SJSA1 (cell line): Measurements from ENCODE around the gene LIMK1. TPM values are rescaled to one million over a fixed set of nuclear protein-coding genes. Genes with fewer than 3 reads are reported as not detected.
"Not testable (repeated sequence)": the region's sequence is repeated elsewhere in the genome, so short reads cannot be mapped to it uniquely, and the experiment has no call there.

ENCODE experiments used
- DNase-seq, 2 experiments: peaks; one replicate each; pipeline ENCODE4 v3.0.0-alpha.2; 2015 to 2020; ENCODE audit warnings: low spot score in 2 of 2, low read depth in 1 of 2
- H3K27ac ChIP-seq: fragments of 250-450 bp; sonication (Bioruptor Pico); 2 replicates; pipeline ENCODE4 v1.5.1; 2020; ENCODE audit warnings: mild to moderate bottlenecking, moderate library complexity
- H3K27me3 ChIP-seq: fragments of 250-450 bp; sonication (Bioruptor Pico); replicated peaks from 2 replicates; pipeline ENCODE4 v1.5.1; 2020; ENCODE audit warnings: mild to moderate bottlenecking, moderate library complexity
- H3K36me3 ChIP-seq: fragments of 250-450 bp; sonication (Bioruptor Pico); 2 replicates; pipeline ENCODE4 v1.5.1; 2020; ENCODE audit warnings: mild to moderate bottlenecking
- H3K4me1 ChIP-seq: fragments of 250-450 bp; sonication (Bioruptor Pico); replicated peaks from 2 replicates; pipeline ENCODE4 v1.6.1; 2021; ENCODE audit warnings: mild to moderate bottlenecking
- H3K4me3 ChIP-seq: fragments of 250-450 bp; sonication (Bioruptor Pico); 2 replicates; pipeline ENCODE4 v1.5.1; 2020; ENCODE audit warnings: mild to moderate bottlenecking
- H3K9me3 ChIP-seq: fragments of 250-450 bp; sonication (Bioruptor Pico); replicated peaks from 2 replicates; pipeline ENCODE4 v1.5.1; 2020; ENCODE audit warnings: mild to moderate bottlenecking
- total RNA-seq: library from RNA; depleted of rRNA; stranded (reverse); fragments of >200 nt; shearing (Covaris generic); gene quantifications from 2 replicates; pipeline ENCODE4 v1.2.3, GENCODE V29; 2014

Gene LIMK1
- total RNA-seq, 1 experiment from 2014 or later, result 38.1 TPM

DNA sequence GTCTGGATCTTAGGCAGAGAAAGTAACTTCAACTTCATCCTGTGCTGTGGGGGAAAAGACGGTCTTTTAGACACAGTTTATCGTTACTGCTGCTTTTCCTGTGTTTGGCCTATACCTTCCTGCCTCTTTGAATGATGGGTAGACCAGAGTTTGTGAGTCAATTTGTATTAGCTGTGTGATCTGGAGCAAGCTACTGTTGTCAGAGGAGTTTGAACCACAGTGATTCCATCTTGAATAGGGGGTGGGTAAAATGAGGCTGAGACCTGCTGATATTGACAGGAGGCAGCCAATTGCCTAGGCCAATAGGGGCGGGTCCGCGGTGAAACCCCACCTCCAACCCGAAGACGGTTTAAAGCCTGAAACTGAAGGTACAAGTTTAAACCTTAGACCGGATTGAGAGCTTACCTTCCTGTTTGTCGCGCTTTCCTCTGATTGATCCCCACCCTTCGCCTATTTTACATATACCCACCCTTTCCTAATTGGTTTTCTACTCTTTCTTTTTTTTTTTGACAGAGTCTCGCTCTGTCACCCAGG, 54.8 kb downstream of the LIMK1 start:
- H3K27ac ChIP-seq, result no peak overlapping the region
- peaks cover 7% of the 10 kb centered on the region for H3K4me1 ChIP-seq
- H3K9me3 ChIP-seq, result no peaks in the 10 kb centered on the region
- DNase-seq, result no peak
- no peaks in the 10 kb centered on the region for H3K36me3 ChIP-seq
- no peaks in the 10 kb centered on the region for H3K27me3 ChIP-seq
- no peak overlapping the region for H3K4me3 ChIP-seq

DNA sequence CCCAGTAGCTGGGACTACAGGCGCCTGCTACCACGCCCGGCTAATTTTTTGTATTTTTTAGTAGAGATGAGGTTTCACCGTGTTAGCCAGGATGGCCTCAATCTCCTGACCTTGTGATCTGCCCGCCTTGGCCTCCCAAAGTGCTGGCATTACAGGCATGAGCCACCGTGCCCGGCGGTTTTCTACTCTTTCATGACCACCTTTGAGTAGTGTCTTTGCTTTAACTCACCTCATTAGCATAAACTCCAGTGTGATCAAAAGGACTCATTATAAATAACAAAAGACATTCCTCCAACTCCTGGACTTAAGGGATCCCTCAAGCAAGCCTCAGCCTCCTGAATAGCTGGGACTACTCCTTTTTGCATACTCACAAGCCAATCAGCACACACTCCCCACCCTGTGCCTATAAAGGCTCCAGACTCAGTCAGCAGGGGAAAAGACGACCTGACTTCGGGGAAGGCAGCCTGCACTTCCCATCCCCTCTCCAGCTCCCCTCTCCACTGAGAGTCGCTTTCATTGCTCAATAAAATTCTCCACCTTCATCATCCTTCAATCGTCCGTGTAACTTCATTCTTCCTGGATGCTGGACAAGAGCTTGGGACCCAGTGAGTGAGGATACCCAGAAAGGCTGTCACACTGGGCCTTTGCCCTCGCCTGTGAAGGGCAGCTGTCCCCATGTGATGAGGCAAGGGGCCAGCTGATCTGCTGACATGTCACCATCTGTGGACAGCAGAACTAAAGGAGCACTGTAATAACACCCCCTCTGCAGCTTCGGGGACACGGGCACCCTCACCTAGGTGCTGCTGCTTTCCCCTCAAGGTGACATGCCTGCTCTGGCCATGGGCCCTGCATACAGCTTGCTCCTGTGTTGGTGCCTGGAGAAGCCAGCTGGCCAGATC, 55.6 kb downstream of the LIMK1 start:
- H3K4me1 ChIP-seq, result peaks cover 4% of the 10 kb centered on the region
- no peak for DNase-seq
- no peaks in the 10 kb centered on the region for H3K9me3 ChIP-seq
- H3K27me3 ChIP-seq, result no peaks in the 10 kb centered on the region
- no peak overlapping the region for H3K4me3 ChIP-seq
- no peak overlapping the region for H3K27ac ChIP-seq
- H3K36me3 ChIP-seq, result no peaks in the 10 kb centered on the region

DNA sequence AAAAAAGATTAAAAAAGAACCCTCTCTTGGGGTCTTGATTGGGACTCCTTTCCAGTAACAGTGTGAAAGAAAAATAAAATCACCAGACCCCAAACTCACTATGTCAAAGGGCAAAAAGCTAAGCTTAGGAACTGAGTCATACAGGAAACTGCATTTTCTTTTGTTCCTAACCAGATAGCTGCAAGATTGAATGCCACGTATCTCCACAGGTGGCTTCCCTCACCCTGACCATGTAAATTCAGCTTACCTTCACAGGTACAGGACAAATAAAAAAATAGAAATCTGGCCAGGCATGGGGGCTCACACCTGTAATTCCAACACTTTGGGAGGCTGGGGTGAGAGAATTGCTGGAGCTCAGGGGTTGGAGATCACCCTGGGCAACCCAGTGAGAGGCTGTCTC, 58.1 kb downstream of the LIMK1 start:
- Histone ChIP-seq H3K4me1 (peaks cover 4% of the 10 kb centered on the region), H3K9me3 (no peaks in the 10 kb centered on the region), H3K4me3 (no peak overlapping the region), H3K27ac (no peak overlapping the region), H3K27me3 (no peaks in the 10 kb centered on the region), H3K36me3 (no peaks in the 10 kb centered on the region)
- DNase-seq, result no peak

DNA sequence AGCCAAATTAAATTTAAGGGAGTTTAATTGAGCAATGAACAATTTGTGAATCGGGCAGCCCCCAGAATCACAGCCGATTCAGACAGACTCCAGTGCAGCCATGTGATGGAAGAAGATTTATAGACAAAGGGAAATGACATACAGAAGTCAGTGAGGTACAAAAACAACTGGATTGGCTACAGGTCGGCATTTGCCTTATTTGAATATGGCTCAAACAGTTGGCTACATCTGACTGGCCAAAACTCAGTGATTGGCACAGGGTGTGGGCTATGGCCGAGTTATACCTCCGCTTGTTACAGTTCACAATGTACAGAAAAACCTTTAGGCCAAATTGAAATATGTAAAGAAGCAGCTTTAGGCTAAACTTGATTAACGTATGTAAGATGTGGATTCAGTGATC, 59.8 kb downstream of the LIMK1 start:
- no peak for DNase-seq
- Histone ChIP-seq H3K4me1 (peaks cover 4% of the 10 kb centered on the region), H3K36me3 (no peaks in the 10 kb centered on the region), H3K27me3 (no peaks in the 10 kb centered on the region), H3K9me3 (no peaks in the 10 kb centered on the region), H3K4me3 (no peak overlapping the region), H3K27ac (no peak overlapping the region)

DNA sequence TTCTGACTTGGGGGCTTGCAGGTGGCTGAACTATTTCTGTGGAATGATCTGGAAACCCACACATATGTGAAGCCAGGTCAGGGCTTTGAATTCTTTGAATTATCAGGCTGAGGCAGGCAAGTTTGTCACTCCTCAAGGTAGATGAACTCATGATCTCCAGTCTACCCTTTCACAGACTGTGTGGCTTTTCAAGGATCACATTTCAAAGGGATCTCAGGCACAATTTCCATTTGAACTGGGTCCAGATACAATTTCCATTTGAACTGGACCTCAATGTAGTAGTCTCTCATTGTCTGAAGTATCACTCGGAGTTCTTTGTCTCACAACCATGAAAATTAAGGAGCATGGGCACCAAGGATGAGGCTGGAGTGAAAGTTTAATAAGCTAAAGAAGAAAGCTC, 64.9 kb downstream of the LIMK1 start:
- H3K4me1 ChIP-seq, result no peaks in the 10 kb centered on the region
- H3K36me3 ChIP-seq, result no peaks in the 10 kb centered on the region
- DNase-seq, result no peak
- H3K27ac ChIP-seq, result no peak overlapping the region
- H3K27me3 ChIP-seq, result no peaks in the 10 kb centered on the region
- H3K9me3 ChIP-seq, result no peaks in the 10 kb centered on the region
- no peak overlapping the region for H3K4me3 ChIP-seq

DNA sequence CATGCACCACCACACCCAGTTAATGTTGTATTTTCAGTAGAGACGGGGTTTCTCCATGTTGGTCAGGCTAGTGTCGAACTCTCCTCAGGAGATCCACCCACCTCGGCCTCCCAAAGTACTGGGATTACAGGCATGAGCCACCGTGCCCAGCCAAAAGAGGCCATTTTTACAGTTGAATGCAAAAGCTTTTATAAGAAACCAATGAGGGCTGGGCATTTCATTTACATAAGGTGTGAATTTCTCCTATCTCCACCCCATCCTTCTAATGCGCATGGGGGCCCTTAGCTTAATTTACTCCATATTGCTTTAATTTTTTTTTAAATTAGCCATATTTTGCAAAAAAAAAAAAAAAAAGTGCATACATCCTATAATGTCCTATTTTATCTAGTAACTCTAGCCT, 65.5 kb downstream of the LIMK1 start:
- Histone ChIP-seq H3K4me3 (no peak overlapping the region), H3K27me3 (no peaks in the 10 kb centered on the region), H3K36me3 (no peaks in the 10 kb centered on the region), H3K27ac (no peak overlapping the region), H3K9me3 (no peaks in the 10 kb centered on the region), H3K4me1 (no peaks in the 10 kb centered on the region)
- DNase-seq, result no peak

DNA sequence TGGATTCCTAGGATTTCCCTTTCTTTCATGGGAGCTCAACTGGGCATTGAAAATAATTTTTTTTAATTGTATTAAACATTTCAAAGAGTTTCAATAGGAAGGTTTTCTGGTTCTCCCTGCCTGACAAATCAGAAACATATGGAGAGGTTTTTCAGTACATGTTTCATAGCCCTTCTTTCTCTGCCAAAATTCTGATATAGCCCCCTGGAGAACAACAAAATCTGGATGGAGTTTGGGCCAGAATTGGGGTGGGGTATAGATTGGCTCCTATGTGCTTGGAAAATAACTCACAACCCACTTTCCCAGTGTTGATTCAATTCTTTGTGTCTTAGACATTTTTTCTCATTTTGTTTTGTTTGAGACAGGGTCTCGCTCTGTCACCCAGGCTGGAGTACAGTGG, 66.0 kb downstream of the LIMK1 start:
- DNase-seq, result no peak
- no peak overlapping the region for H3K4me3 ChIP-seq
- no peaks in the 10 kb centered on the region for H3K9me3 ChIP-seq
- H3K36me3 ChIP-seq, result no peaks in the 10 kb centered on the region
- no peaks in the 10 kb centered on the region for H3K27me3 ChIP-seq
- no peaks in the 10 kb centered on the region for H3K4me1 ChIP-seq
- no peak overlapping the region for H3K27ac ChIP-seq

DNA sequence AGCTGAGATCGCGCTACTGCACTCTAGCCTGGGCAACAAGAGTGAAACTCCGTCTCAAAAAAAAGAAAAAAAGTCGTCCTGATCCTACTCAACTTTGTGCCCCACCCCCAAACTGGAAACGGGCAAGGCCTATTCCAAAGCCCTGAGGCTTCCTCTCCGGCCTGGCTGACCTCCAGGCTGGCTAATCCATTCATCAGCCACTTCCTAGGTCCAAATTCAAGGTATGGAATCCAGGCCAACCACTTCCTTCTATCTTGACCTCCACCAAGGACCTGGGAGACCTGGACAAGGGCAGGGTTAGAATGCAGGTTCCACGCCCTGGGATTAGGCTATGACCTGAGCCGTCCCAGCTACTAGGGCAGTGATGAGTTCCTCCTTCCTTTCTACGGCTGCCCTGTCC, 70.1 kb downstream of the LIMK1 start:
- no peak for DNase-seq
- no peak overlapping the region for H3K4me3 ChIP-seq
- H3K27me3 ChIP-seq, result no peaks in the 10 kb centered on the region
- H3K9me3 ChIP-seq, result no peaks in the 10 kb centered on the region
- H3K36me3 ChIP-seq, result no peaks in the 10 kb centered on the region
- no peaks in the 10 kb centered on the region for H3K4me1 ChIP-seq
- H3K27ac ChIP-seq, result no peak overlapping the region

DNA sequence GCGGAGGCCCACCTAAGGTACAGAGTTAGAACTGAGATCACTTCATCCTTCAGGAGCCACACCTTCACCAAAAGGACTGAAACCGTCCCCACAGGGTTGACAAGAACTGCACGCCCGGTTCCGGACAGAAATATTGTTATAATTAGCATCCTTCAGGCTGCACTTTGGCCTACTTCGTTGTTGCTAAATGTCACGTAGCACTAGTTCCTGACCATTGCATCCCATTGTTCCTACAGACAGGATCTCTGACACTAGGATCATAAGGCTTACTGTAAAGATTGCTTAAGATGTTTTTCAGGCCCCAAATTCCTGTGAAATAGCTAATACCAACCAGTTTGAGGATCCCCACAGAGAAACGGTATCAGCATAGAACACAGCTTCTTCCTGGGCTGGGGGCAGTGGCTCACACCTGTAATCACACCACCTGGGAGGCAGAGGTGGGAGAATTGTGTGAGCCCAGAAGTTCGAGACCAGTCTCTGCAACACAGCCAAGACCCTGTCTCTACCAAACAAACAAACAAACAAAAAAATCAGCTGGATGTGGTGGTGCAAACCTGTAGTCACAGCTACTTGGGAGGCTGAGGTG, 72.3 kb downstream of the LIMK1 start:
- Histone ChIP-seq H3K4me1 (no peaks in the 10 kb centered on the region), H3K4me3 (no peak overlapping the region), H3K27me3 (no peaks in the 10 kb centered on the region), H3K36me3 (no peaks in the 10 kb centered on the region), H3K27ac (no peak overlapping the region), H3K9me3 (no peaks in the 10 kb centered on the region)
- DNase-seq, result no peak

DNA sequence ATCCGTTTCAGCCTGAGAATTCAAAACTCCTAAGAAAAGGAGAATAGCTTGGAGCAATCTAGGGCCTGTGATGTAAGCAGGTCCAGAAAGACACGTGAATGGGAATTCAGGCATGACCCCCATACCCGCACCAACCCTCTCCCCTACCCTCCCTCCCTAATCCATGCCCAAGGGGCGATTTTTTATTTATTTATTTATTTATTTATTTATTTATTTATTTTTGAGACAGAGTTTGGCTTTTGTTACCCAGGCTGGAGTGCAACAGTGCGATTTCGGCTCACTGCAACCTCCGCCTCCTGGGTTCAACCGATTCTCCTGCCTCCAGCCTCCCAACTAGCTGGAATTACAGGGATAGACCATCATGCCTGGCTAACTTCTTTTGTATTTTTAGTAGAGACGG, 74.0 kb downstream of the LIMK1 start:
- Histone ChIP-seq H3K36me3 (no peaks in the 10 kb centered on the region), H3K4me3 (no peak overlapping the region), H3K4me1 (no peaks in the 10 kb centered on the region), H3K9me3 (no peaks in the 10 kb centered on the region), H3K27ac (no peak overlapping the region), H3K27me3 (no peaks in the 10 kb centered on the region)
- no peak for DNase-seq

DNA sequence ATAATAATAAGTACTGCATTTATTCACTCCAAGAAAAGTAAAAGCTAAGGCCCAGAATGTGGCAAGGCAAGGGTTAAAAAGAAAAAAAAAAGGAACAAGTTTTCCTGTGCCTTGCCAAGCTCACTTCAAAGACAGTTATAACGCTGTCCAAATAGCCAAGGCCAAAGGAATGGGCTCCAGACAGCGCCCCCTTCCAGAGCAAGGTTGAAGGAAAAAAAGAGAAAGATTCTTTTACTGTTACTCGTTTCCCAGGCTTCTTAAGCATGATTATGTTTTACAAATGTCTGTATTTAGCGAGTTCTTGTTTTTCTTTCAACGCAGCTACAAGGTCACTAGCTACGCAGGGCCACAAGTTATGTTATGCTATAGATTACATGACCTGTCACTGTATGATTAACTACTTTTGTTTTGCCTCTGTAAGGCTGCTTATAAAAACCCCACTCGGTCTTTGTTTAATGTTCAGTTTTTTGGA, 81.4 kb downstream of the LIMK1 start:
- no peak overlapping the region for H3K4me3 ChIP-seq
- H3K27ac ChIP-seq, result no peak overlapping the region
- peaks cover 10% of the 10 kb centered on the region for H3K4me1 ChIP-seq
- no peaks in the 10 kb centered on the region for H3K9me3 ChIP-seq
- no peaks in the 10 kb centered on the region for H3K36me3 ChIP-seq
- no peaks in the 10 kb centered on the region for H3K27me3 ChIP-seq
- DNase-seq, result no peak

DNA sequence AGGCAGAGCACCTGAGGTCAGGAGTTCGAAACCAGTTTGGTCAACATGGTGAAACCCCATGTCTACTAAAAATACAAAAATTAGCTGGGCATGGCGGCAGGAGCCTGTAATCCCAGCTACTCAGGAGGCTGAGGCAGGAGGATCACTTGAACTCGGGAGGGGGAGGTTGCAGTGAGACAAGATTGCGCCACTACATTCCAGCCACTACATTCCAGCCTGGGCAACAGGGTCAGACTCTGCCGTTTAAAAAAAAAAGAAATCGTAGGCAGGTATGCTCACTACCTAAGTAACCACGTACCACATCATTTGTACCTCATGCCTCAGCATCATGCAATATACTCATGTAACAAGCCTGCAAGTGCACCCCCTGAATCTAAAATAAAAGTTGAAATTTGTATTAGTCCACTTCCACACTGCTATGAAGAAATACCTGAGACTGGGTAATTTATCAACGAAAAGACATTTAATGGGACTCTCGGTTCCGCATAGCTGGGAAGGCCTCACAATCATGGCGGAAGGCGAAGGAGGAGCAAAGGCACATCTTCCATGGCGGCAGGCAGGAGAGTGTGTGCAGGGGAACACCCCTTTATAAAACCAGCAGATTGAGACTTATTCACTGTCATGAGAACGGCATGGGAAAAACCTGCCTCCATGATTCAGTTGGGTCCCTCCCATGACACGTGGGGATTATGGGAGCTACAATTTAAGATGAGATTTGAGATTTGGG, 82.4 kb downstream of the LIMK1 start:
- no peaks in the 10 kb centered on the region for H3K36me3 ChIP-seq
- no peak for DNase-seq
- H3K4me1 ChIP-seq, result peaks cover 10% of the 10 kb centered on the region
- no peaks in the 10 kb centered on the region for H3K27me3 ChIP-seq
- no peak overlapping the region for H3K27ac ChIP-seq
- no peaks in the 10 kb centered on the region for H3K9me3 ChIP-seq
- H3K4me3 ChIP-seq, result no peak overlapping the region

DNA sequence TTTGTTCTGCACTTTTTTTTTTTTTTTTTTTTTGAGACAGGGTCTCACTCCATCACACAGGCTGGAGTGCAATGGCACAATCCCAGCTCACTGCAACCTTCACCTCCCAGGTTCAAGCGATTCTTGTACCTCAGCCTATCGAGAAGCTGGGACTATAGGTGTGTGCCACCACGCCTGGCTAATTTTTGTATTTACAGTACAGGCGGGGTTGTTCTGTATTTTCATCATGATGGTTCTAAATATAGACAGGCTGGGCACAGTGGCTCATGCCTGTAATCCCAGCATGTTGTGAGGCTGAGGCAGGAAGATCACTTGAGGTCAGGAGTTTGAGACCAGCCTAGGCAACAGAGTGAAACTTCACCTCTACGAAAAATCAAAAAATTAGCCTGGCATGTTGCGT, 83.7 kb downstream of the LIMK1 start:
- not testable (repeated sequence) for H3K27me3 ChIP-seq, DNase-seq, H3K27ac ChIP-seq, H3K36me3 ChIP-seq, H3K4me3 ChIP-seq, H3K9me3 ChIP-seq
- peaks cover 10% of the 10 kb centered on the region for H3K4me1 ChIP-seq
